Daoy (cell line): ENCODE data around the gene GLDC. TPM values are rescaled to one million over a fixed set of nuclear protein-coding genes. Genes with fewer than 3 reads are reported as not detected.
"Not testable (repeated sequence)": the region's sequence is repeated elsewhere in the genome, so short reads cannot be mapped to it uniquely, and the experiment has no call there.

Experiments
- DNase-seq: peaks from one replicate; pipeline ENCODE4 v3.0.0-alpha.2; 2015; ENCODE audit warnings: low read depth
- total RNA-seq: library from RNA; depleted of rRNA; stranded (reverse); fragments of >200 nt; shearing (Covaris generic); gene quantifications from 2 replicates; pipeline ENCODE4 v1.2.3, GENCODE V29; 2014

Gene GLDC
- total RNA-seq, 1 experiment from 2014 or later: 4.6 TPM

DNA sequence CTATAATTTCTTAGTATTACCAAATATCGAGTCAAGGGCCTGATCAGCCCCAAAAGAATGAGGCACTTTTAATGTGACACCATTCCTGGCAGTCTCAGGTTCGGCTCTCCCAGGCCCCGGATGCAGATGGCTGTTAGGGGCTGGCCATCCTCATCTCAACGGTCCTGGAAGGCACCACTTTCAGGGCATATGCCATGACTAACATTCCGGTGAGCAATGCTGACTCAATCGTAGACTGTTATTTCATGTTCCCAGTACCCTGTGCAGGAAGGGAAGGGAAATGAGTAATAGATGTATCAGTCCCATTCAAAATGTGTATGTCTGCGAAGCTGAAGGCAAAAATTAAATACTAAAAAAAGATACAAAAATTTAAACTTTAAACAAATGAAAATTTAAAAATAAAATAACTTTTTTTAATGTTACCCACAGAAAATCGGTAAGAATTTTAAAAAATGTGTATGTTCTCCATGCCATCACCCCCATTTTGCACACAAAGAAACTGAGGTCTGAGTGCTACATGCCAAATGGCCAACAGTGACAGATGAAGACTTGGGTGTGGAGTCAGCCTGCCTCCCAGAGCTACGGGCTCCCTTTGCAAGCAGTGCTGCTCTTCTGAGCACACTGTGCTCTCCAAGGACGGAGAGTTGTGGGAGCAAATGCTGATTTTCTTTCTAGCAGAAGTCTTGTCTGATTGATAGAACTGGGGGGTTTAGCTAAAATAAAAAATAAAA, 79.0 kb downstream of the GLDC start:
- DNase-seq: peak; percentile 99

DNA sequence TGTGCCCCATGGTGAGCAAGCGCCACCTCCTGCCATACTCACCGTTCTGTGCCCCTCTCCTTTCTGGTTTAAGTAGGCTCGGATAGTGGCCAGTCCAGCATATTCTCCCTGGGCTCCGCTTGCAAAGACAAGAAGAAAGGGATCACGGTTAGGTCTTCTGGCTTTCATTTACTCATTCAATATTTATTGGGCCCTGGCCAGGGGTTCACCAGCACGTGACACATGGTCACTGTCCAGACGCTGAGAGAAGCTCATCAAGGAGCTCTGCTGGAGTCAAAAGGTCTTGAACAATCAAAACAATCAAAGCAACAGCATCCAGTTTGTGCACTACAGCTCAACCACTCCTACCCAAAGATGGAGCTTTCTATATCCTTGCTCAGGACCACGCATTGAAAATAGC, 80.2 kb downstream of the GLDC start:
- DNase-seq: no peak

DNA sequence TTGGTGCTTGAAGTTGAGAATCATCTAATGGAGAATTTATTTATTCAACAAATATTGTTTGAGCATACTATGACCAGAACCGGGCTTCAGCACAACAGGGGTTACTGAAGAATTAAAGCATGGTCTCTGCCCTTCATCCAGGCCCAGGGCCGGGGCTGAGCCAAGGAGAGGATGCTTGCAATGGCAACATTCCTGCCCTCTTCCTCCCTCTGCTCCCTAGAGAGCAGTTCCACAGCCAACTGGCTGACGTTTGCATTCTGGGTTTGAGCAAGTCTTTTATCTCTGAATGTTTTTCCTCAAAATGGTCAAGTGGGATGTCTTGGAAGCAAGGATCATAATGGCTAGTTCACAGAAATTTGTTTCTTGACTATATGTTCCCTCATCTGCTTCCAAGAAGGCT, 80.7 kb downstream of the GLDC start:
- no peak for DNase-seq

- peak; percentile 30 for DNase-seq
Measured at GRCh38 chr9:6564360-6564759, 81.2 kb downstream of the GLDC start.

DNA sequence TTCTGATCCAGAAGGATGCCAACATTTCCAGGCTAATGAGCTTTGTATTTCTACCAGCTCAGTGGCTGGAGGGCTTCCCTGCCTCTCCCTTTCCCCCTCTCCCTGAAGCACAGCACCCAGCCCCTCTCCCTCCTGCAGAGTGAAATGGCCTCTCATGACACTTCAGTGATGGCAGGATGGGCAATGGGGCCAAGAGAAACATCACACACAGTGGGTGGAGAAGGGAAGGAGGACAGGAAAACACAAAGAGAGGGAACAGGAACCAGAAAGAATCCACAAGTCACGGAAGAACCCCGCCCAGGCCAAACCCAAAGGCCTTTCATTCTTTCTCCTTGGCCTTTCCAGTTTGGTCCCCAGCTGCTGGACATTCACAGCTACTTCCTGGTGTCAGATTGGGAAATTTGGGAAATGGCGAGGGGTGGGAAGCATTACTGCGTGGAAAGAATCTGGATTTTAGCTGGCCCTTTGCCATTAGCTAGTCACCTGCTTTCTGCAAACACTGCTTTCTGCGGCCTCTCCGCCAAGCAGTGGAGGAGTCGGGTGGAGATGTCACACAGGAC, 82.6 kb downstream of the GLDC start:
- DNase-seq: peak; percentile 63

GRCh38 chr9:6562201-6562600, 83.3 kb downstream of the GLDC start:
- DNase-seq: no peak

DNA sequence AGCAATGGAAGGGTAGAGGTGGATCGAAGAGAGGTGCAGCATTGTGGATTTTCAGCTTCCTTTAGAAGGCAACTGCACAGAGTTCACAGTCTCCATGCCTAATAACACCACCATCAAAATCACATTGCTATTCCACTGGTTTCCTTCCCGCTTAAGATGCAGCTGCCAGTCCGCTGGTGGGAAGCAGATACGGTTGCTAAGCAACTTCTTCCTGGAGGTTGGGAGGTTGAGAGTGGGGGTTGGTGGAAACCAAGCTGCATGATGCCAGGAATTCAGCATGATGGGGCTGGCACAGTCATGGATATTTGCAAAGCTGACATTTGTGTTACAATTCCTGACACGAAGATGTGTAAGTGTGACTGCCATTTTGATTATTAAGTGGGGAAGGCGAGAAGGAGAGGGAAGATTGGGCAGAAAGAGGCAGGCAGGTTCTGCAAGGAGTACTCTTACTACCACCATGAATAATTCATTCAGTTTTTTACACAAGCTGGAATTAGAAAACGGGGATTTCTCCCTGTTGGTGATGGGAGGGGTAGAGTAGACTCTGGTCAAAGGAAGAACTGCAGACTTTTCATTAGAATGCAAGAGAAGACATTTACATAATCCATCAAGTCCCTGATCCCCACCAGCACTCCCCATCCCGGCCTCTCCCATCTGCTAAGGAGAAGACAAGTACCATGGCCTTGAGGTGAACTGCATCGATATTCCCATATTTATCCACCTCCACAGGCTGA, 87.5 kb downstream of the GLDC start:
- DNase-seq: peak; percentile 28

GRCh38 chr9:6553866-6554265, 91.7 kb downstream of the GLDC start:
- no peak for DNase-seq

GRCh38 chr9:6552498-6553121, 92.9 kb downstream of the GLDC start:
- peak; percentile 61 for DNase-seq

DNA sequence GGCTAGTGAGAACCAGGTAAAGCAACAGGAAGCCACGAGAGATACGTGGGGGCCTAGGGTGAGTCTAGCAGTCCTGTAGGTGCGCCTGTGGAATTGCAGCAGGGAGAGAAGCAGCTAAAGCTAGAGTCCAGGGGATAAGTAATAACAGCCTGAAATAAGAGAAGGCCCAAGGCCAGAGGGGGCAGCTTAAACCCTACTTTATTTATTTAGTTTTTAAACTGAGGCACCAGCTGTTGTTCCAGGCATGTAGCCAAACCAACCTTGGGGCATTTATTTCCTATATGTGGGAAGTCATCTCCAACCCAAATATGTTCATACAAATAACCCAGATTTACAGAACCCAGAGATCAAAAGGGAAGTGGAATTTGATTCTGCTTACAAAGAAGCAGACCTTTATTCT, 93.5 kb downstream of the GLDC start:
- DNase-seq: peak; percentile 82

GRCh38 chr9:6551136-6551535, 94.4 kb downstream of the GLDC start:
- no peak for DNase-seq

- DNase-seq: no peak
Measured at GRCh38 chr9:6549106-6549800, 96.3 kb downstream of the GLDC start.

GRCh38 chr9:6545017-6545691, 100.4 kb downstream of the GLDC start:
- DNase-seq: no peak

DNA sequence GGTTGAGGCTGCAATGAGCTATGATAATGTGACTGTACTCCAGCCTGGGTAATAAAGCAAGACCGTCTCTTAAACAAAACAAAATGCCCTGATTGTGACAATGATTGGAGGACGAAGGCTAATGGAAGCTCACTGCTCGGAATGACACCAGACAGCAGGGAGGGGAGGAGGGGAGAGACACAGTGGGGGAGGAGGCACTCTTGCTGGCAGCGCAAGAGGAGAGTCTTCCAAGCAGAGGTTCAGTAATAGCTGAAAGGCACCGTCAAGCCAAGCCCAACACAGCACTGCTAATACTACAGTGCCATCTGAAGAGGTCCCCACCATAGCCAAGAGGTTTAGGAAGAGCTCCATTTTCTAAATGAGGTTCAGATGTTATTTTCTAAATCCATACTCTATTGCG, 102.3 kb downstream of the GLDC start:
- no peak for DNase-seq

DNA sequence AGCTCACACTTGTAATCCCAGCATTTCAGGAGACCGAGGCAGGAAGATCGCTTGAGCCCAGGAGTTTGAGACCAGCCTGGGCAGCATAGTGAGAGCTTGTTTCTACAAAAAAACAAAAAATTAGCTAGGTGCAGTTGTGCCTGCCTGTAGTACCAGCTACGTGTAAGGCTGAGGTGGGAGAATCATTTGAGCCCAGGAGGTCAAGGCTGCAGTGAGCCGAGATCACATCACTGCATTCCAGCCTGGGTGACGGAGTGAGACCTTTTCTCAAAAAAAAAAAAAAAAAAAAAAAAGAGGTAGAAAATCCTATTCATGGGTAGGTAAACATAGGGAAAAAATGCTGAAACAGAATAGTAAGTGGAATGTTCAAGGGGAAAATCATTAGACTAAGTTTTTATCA, 102.9 kb downstream of the GLDC start:
- DNase-seq: not testable (repeated sequence)

GRCh38 chr9:6538666-6539071, 106.9 kb downstream of the GLDC start:
- peak; percentile 56 for DNase-seq

DNA sequence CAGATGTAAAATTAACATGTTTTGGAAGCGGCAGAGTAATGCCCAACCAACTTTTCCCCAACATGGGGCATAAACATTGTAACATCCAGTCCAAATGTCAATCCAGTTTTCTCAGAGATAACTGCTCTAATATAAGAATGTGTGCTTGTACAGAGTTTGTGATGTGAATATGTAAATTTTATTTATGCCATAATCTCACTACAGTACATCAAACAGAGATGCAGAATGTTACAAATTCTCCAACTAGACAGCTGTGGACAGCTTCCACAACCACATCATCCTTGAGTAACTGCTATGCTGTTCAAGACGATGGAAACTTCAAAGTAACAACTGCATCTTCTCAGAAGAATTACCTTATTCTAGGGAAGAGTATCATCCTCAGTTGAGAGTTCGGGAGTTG, 109.9 kb downstream of the GLDC start:
- no peak for DNase-seq

GRCh38 chr9:6525326-6526045, 120.0 kb downstream of the GLDC start:
- no peak for DNase-seq

GRCh38 chr9:6522263-6522662, 123.3 kb downstream of the GLDC start:
- no peak for DNase-seq

DNA sequence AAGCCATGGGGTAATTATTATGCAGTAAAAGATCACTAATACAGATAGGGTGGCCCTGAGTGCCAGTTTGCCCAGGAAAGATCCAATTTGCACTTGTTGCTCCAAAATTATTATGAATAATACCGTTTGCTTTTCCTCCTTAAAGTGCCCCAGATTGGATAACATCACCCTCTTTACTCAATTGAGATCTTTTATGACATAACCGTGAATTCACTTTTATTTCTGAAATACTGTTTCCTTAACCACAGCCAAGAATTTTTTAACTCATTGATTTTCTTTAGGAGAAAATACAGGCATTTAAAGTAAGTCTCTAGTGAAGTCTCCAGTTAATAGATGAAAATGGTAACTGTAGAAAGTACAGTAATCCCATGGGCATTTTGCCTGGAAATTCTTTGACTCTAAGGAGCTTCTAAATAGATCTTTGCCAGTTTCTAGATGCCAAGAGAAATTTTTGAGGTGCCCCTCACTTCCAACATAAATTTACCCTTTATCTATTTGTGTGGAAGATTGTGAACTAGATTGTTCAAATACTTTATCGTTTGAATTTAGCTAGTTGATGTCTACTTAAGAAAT, 133.4 kb downstream of the GLDC start:
- DNase-seq: no peak
